Activated CD8-positive, alpha-beta T cell treated with anti-CD3 and anti-CD28 coated beads for 36 hours (primary cell): Measurements from ENCODE around the gene SLC16A4. TPM values are rescaled to one million over a fixed set of nuclear protein-coding genes. Genes with fewer than 3 reads are reported as not detected.

Experiments
- ATAC-seq: fragments of 200-7000 bp; cut with Tn5 transposase; one replicate; pipeline ENCODE4 v1.10.0; 2021; ENCODE audit warnings: mild to moderate bottlenecking, moderate library complexity
- CTCF ChIA-PET: fragments of 350-600 bp; sonication (Branson Sonifier 250); formaldehyde crosslinking; loops from one replicate; lab custom pipeline; 2021; ENCODE audit warnings: antibody characterized with exemption; lab: Charles Lee
- POLR2A ChIA-PET: fragments of 350-600 bp; sonication (Branson Sonifier 250); formaldehyde crosslinking; loops from one replicate; lab custom pipeline; 2021; ENCODE audit warnings: antibody characterized with exemption; lab: Charles Lee
- DNase-seq: peaks from one replicate; pipeline ENCODE4 v3.0.0-alpha.2; 2020
- H3K27ac Mint-ChIP-seq: one replicate; pipeline ENCODE4 v1.8.0; 2021; ENCODE audit warnings: mild to moderate bottlenecking, mixed read lengths
- H3K27me3 Mint-ChIP-seq: one replicate; pipeline ENCODE4 v1.8.0; 2021; ENCODE audit warnings: mixed read lengths
- H3K36me3 Mint-ChIP-seq: one replicate; pipeline ENCODE4 v1.8.0; 2021; ENCODE audit warnings: low read depth, mixed read lengths
- H3K4me1 Mint-ChIP-seq: one replicate; pipeline ENCODE4 v1.8.0; 2021; ENCODE audit warnings: low read depth, mixed read lengths
- H3K4me3 Mint-ChIP-seq: one replicate; pipeline ENCODE4 v1.8.0; 2021; ENCODE audit warnings: mild to moderate bottlenecking, moderate library complexity, mixed read lengths
- H3K9me3 Mint-ChIP-seq: one replicate; pipeline ENCODE4 v1.8.0; 2021; ENCODE audit warnings: mixed read lengths
- intact Hi-C: fragments of 100-400 bp; cut with micrococcal nuclease; formaldehyde crosslinking; loops from one replicate; pipeline ENCODE4 v1.10.0; 2022
- total RNA-seq, 2 experiments: library from RNA; stranded (reverse); gene quantifications; one replicate each; pipeline ENCODE4 v1.2.3, GENCODE V29; 2021
- TF ChIP-seq, protein P1 (sequence below): fragments of 200-600 bp; IDR thresholded peaks from one replicate; pipeline ENCODE4 v1.8.0; 2022; ENCODE audit warnings: antibody characterized with exemption, mild to moderate bottlenecking

The SLC16A4 gene
- total RNA-seq, 2 experiments from 2014 or later: 0.27 to 0.51 TPM

DNA sequence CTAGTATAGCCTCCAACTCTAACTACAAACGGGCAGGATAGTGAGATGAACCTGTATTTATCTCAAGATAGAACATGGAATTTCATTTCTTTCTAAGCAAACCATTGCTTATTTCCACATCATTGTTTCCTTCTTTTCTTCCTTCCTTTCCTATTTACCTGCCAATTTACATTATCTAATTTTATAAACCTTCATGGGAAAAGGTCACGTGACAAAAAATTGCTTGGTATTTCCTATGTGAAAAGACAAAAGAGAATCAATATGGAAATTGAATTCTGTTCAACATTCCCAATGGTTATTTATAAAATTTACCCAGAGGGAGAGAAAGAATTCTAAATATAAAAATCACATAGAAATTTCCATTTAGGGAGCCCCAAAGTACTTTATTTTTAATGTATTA is 74.1 kb downstream of the SLC16A4 start:
- intact Hi-C loops: no loop called here
- no peak overlapping the region for H3K4me3 Mint-ChIP-seq
- TF ChIP-seq, protein P1, sequence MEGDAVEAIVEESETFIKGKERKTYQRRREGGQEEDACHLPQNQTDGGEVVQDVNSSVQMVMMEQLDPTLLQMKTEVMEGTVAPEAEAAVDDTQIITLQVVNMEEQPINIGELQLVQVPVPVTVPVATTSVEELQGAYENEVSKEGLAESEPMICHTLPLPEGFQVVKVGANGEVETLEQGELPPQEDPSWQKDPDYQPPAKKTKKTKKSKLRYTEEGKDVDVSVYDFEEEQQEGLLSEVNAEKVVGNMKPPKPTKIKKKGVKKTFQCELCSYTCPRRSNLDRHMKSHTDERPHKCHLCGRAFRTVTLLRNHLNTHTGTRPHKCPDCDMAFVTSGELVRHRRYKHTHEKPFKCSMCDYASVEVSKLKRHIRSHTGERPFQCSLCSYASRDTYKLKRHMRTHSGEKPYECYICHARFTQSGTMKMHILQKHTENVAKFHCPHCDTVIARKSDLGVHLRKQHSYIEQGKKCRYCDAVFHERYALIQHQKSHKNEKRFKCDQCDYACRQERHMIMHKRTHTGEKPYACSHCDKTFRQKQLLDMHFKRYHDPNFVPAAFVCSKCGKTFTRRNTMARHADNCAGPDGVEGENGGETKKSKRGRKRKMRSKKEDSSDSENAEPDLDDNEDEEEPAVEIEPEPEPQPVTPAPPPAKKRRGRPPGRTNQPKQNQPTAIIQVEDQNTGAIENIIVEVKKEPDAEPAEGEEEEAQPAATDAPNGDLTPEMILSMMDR: no peak
- POLR2A ChIA-PET: interaction anchor here (1.2 kb wide), 1 partner anchor 33 kb away, joined by 3 read pairs; no protein-coding TSS in a partner anchor
- no peaks in the 10 kb centered on the region for H3K4me1 Mint-ChIP-seq
- H3K27me3 Mint-ChIP-seq: no peaks in the 10 kb centered on the region
- DNase-seq (no peak), ATAC-seq (no peak)
- CTCF ChIA-PET: interaction anchor here (1.1 to 22.5 kb wide), 6 partner anchors 17 to 149 kb away, joined by 3 to 761 read pairs (median 5); partner anchors contain the start of gene KCNC4
- no peak overlapping the region for H3K27ac Mint-ChIP-seq
- no peaks in the 10 kb centered on the region for H3K9me3 Mint-ChIP-seq
- no peaks in the 10 kb centered on the region for H3K36me3 Mint-ChIP-seq

Other genes starting within 250 kb of the SLC16A4 start
- gene SLC6A17, start 240.5 kb downstream of the SLC16A4 start, total RNA-seq: under 1 TPM; 0.05 to 0.18 TPM
- 10 to 100 TPM; 10.7 to 12.2 TPM for gene KCNC4, start 180.7 kb downstream of the SLC16A4 start, total RNA-seq
- 10 to 100 TPM; 70.8 to 72.5 TPM for gene RBM15, start 51.6 kb downstream of the SLC16A4 start, total RNA-seq
- gene LAMTOR5, start 16.7 kb upstream of the SLC16A4 start, total RNA-seq: 100 to 1,000 TPM; 154 to 160 TPM
- not detected for gene PROK1, start 60.1 kb upstream of the SLC16A4 start, total RNA-seq
- gene KCNA10, start 128.1 kb upstream of the SLC16A4 start, total RNA-seq: not detected
- gene KCNA2, start 215.3 kb upstream of the SLC16A4 start, total RNA-seq: under 1 TPM; 0.02 to 0.14 TPM